ENCODE results near the gene RGS4.

RGS4 gene

DNA sequence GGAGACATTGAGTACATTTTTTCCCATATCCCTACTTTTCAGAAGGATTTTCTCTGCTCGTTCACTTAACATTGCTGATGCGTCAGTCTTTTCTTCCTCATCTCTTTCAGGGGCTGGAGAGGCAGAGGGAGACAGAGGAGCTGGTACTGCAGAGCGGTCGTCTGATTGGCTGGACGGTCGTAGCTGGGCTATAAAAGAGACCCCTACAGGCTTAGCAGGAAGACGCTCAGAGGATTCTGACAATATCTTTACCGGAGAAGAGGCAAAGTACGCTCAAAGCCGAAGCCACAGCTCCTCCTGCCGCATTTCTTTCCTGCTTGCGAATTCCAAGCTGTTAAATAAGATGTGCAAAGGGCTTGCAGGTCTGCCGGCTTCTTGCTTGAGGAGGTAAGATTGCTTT lies at the start of gene RGS4:
RGS4 (plus strand) TSS at position 220 of the 400 bp plus-strand sequence; CDS start at position 344, 124 bp downstream.
- Histone ChIP-seq H3K4me3 (peak within 1 kb of the TSS in 9 of 10 experiments; percentile 8 to 55 (median 30); a peak in 9 of 20 replicates), H4K20me1 (no peaks in the 10 kb centered on the region), H3K4me2 (peak within 1 kb of the TSS; percentile 4 to 82 (median 44); a peak in 21 of 22 replicates), H3K4me1 (0 out of 20 replicates have a peak, but pooled peaks cover 0 to 9% (median 0%) of the 10 kb centered on the region in 10 experiments), H3K27me3 (peaks cover 0 to 15% (median 8%) of the 10 kb centered on the region in 11 experiments; a peak in 12 of 22 replicates), H3K9me3 (replicated peaks in 1 of 11) (no peaks in the 10 kb centered on the region), H3K9ac (peak within 1 kb of the TSS in 2 of 11 experiments; percentile 17 to 34; a peak in 2 of 22 replicates), H3K36me3 (no peaks in the 10 kb centered on the region), H3K27ac (peak within 1 kb of the TSS in 1 of 11 experiments; percentile 48; a peak in 1 of 22 replicates)
- no peak for TF ChIP-seq Cebpa-rat (IDR thresholded peaks at IDR 0.05)

DNA sequence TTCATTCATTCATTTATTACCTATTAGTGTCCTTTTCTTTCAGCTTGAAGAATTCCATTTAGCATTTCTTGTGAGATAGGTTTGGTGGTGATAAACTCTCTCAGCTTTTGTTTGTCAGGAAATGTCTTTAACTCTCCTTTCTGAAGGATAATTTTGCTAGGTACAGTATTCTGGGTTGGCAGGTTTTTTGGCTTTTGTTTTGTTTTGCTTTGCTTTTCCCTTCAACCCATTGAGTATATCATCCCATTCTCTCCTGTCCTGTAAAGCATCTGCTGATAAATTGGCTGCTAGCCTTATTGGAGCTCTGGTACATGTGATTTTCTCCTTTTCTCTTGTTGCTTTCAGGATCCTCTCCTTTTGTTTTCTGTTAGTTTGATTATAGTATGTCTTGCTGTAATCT lies 47.0 kb upstream of the RGS4 start:
- Histone ChIP-seq H3K4me1 (no peaks in the 10 kb centered on the region), H3K9me3 (replicated peaks in 1 of 11) (peaks cover 22 to 35% (median 30%) of the 10 kb centered on the region in 11 experiments), H4K20me1 (no peaks in the 10 kb centered on the region), H3K36me3 (no peaks in the 10 kb centered on the region; a peak in 2 of 22 replicates), H3K4me2 (no peak overlapping the region), H3K27me3 (no peaks in the 10 kb centered on the region), H3K9ac (no peak overlapping the region), H3K4me3 (no peak overlapping the region), H3K27ac (no peak overlapping the region)
- TF ChIP-seq Cebpa-rat (IDR thresholded peaks at IDR 0.05) = no peak

DNA sequence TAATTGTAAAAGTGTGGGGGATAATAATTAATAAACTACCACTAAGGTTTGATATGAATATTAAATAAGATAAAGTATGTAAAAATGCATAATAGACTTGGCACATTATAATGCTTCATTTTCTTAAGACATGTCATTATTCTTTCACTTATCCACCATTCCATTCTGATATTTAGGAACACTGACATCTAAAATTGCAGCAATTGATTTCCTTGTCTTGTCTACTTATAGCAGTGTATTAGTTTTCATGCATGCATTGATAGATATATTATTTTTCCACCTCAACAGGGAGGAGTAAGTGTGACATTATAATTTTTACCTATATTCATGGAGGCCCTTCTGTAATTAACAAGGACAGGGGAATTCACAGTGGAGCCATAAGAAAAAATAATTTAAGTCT lies 41.6 kb upstream of the RGS4 start:
- Histone ChIP-seq H3K36me3 (no peaks in the 10 kb centered on the region; a peak in 1 of 22 replicates), H3K4me1 (no peaks in the 10 kb centered on the region), H3K9ac (no peak overlapping the region), H3K9me3 (replicated peaks in 1 of 11) (peaks cover 14 to 20% (median 17%) of the 10 kb centered on the region in 11 experiments), H3K27me3 (no peaks in the 10 kb centered on the region), H3K4me3 (no peak overlapping the region), H4K20me1 (no peaks in the 10 kb centered on the region), H3K4me2 (no peak overlapping the region), H3K27ac (no peak overlapping the region)
- TF ChIP-seq Cebpa-rat (IDR thresholded peaks at IDR 0.05) = no peak

DNA sequence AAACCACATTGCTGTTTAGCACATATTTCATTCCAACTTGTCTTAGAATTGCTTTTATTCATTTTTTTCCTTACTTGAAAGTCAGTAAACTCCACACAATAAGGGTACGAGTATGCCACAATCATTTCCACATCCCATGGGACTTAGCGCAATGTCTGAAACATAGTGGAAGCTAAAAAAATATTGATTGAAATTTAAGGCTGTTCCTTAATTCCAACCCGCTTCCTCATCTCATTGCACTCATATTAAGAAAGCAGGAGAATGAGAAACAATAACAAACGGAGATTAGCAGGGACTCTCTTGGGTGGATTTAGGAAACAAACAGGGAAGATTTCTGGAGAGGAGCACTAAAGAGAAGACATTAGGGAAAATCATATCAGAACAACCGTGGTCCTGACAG lies 39.3 kb upstream of the RGS4 start:
- H3K27me3 ChIP-seq = no peaks in the 10 kb centered on the region
- no peak overlapping the region for H3K4me2 ChIP-seq
- H4K20me1 ChIP-seq = no peaks in the 10 kb centered on the region
- H3K9ac ChIP-seq = no peak overlapping the region
- H3K9me3 ChIP-seq (replicated peaks in 1 of 11) = no peaks in the 10 kb centered on the region; a peak in 1 of 22 replicates
- H3K27ac ChIP-seq = no peak overlapping the region
- no peaks in the 10 kb centered on the region for H3K4me1 ChIP-seq
- TF ChIP-seq Cebpa-rat (IDR thresholded peaks at IDR 0.05) = no peak
- H3K4me3 ChIP-seq = no peak overlapping the region
- H3K36me3 ChIP-seq = no peaks in the 10 kb centered on the region

DNA sequence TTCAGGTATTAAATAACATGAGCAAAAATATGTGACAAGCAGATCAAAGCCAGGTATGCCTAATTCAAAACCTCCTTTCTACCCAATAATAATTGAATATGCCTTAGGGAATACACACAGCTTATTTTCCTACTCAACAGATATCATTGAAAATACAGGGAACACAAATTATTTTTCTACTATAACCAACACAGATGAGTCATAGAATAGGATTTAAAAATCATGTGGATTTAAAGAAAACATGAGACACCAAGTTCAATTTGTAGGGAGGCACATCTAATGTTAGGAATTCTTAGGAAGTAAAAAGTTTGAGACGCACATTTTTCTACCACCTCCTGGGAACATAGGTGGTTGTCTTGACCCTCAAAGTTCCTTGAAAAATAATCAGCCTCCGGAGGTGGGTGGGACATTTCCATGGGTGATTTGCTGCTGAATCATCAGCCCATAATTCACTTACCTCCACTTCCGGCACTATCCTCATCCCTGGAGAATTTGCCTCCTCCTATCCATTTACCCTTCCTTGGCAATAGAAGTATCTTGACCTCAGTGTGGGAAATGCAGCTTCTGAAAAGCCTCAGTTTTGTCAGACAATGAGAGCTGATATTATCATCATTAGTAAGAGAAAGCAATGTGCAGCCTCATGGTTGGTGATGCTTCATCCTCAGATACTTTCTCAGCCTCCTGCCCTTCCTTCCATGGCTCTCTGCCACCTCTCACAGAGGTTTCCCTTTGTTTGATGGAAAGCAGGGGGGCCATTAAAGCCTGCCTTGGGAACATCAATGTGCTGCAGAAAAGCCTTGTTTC lies 33.5 kb upstream of the RGS4 start:
- Histone ChIP-seq H3K27ac (no peak overlapping the region), H4K20me1 (no peaks in the 10 kb centered on the region), H3K36me3 (no peaks in the 10 kb centered on the region), H3K4me3 (no peak overlapping the region), H3K4me2 (no peak overlapping the region), H3K9ac (no peak overlapping the region), H3K4me1 (no peaks in the 10 kb centered on the region), H3K27me3 (no peaks in the 10 kb centered on the region), H3K9me3 (replicated peaks in 1 of 11) (no peaks in the 10 kb centered on the region)
- no peak for TF ChIP-seq Cebpa-rat (IDR thresholded peaks at IDR 0.05)

DNA sequence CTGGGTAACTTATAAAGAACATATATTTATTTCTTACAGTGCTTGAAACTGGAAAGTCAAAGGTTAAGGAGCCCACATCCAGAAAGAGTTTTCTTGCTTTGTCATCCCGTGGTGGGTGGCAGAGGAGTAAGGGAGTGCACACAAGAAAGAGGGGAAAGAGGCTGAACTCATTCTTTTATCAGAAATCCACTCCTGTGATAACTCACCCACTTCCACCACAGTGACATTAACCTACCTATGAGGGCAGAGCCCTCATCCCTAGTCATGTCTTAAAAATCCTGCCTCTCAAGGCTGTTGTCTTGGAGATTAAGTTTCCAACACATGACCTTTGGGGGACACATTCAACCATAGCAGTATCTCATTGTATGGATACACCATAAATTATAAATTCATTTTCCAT lies 32.5 kb upstream of the RGS4 start:
- Histone ChIP-seq H3K4me1 (no peaks in the 10 kb centered on the region), H3K27ac (no peak overlapping the region), H3K36me3 (no peaks in the 10 kb centered on the region), H3K9ac (no peak overlapping the region), H3K27me3 (no peaks in the 10 kb centered on the region), H4K20me1 (no peaks in the 10 kb centered on the region), H3K4me3 (no peak overlapping the region), H3K4me2 (no peak overlapping the region), H3K9me3 (replicated peaks in 1 of 11) (no peaks in the 10 kb centered on the region)
- TF ChIP-seq Cebpa-rat (IDR thresholded peaks at IDR 0.05) = no peak

DNA sequence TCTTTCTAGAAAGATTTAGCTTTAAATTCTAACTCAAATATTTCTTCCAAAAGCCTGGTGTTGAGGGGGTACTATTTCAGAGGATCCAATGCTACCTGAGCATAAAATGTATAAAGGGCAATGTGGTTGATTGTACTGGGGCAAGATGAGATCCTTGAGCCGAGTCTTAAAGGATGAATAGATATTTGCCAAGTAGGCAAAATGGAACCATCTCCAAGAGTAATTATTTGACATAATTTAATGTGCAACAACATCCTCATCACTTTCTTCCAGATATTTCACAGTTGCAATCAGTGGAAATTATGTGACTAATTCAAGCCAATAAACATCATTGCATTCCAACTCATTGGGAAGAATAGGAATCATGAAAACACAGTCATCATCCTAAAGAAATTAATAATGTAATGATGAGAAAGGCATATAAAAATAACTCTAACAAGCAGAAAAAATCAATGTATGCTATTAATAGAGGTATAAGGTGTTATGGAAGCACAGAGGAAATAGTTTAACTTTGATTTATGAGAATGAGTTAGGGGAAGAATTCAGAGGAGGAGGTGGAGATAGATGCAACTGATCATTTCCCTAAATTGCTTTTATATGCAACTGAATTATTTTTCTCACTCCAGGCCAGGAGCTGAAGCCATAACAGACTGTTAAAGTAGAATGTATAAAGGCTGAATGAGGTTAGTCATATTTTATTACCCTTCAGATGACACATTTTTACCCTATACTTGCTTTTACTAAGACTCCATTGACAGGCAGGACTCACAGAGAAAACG lies 30.0 kb upstream of the RGS4 start:
- TF ChIP-seq Cebpa-rat (IDR thresholded peaks at IDR 0.05) = no peak
- no peaks in the 10 kb centered on the region for H4K20me1 ChIP-seq
- H3K27ac ChIP-seq = no peak overlapping the region
- no peak overlapping the region for H3K4me3 ChIP-seq
- H3K27me3 ChIP-seq = no peaks in the 10 kb centered on the region
- no peaks in the 10 kb centered on the region for H3K36me3 ChIP-seq
- no peaks in the 10 kb centered on the region for H3K9me3 ChIP-seq (replicated peaks in 1 of 11)
- no peak overlapping the region for H3K4me2 ChIP-seq
- no peaks in the 10 kb centered on the region for H3K4me1 ChIP-seq
- no peak overlapping the region for H3K9ac ChIP-seq

DNA sequence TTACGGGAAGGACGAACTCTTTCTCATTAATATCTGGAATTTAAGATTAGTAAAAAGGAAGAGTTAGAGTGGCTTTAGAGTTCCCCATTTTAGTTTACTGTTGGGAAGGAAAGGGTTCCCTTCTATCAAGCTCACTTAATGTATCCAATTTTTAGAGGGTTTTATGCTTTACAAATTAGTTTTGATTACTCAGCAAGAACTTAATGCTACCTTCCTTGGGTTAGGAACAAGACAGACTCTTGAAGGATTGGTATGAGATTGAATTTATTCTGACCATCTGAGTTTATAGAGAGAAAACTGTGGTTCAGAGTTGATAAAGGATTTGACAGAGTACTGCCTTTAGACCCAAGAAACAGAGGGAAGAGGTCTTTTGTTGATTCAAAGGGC lies 29.5 kb upstream of the RGS4 start:
- Histone ChIP-seq H3K9ac (no peak overlapping the region), H3K27ac (no peak overlapping the region), H3K9me3 (replicated peaks in 1 of 11) (no peaks in the 10 kb centered on the region), H3K4me2 (no peak overlapping the region), H4K20me1 (no peaks in the 10 kb centered on the region), H3K4me1 (no peaks in the 10 kb centered on the region), H3K4me3 (no peak overlapping the region), H3K27me3 (no peaks in the 10 kb centered on the region), H3K36me3 (no peaks in the 10 kb centered on the region)
- no peak for TF ChIP-seq Cebpa-rat (IDR thresholded peaks at IDR 0.05)

DNA sequence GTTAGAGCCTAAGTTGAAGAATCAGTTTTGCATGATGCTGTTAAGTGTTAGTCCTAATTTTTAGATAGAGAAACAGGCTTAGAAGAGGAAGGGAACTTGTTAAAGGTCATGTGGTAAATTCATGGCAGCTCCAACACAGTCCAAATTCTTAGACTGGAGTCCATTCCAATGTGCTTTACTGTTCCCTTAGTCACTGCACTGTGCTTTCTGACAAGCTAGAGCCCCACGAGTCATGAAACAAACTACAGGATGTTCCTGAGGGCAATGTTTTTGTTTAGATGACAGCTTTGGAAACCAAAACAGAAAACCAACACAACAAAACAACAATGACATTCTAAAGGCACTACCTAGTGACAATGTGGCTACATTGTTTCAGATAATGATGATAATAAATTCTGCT lies 23.1 kb upstream of the RGS4 start:
- H3K9me3 ChIP-seq (replicated peaks in 1 of 11) = no peaks in the 10 kb centered on the region
- no peaks in the 10 kb centered on the region for H3K4me1 ChIP-seq
- no peak for TF ChIP-seq Cebpa-rat (IDR thresholded peaks at IDR 0.05)
- no peak overlapping the region for H3K27ac ChIP-seq
- H3K4me3 ChIP-seq = no peak overlapping the region
- no peaks in the 10 kb centered on the region for H3K27me3 ChIP-seq
- no peak overlapping the region for H3K4me2 ChIP-seq
- H3K9ac ChIP-seq = no peak overlapping the region
- no peaks in the 10 kb centered on the region for H4K20me1 ChIP-seq
- no peaks in the 10 kb centered on the region for H3K36me3 ChIP-seq

Measured in BLaER1 treated with 17β-estradiol and CSF1 and Interleukin-3, amounts not matched to agents 10 nM and 100 nM (cell line).